Fibroblast of lung (primary cell): ENCODE measurements around the gene TRAFD1. TPM values are rescaled to one million over a fixed set of nuclear protein-coding genes. Genes with fewer than 3 reads are reported as not detected.
"Not testable (repeated sequence)": the region's sequence is repeated elsewhere in the genome, so short reads cannot be mapped to it uniquely, and the experiment has no call there.

ENCODE experiments used
- DNase-seq, 2 donors: peaks; one replicate each; pipeline versions ENCODE4 v3.0.0 to v3.0.0-alpha.2; 2010; ENCODE audit warnings: low read depth in 2 of 2
- H2AFZ ChIP-seq: 2 replicates; pipeline ENCODE4 v1.5.1; 2012; ENCODE audit warnings: low read length, control low read depth, inconsistent platforms
- H3K27ac ChIP-seq: 2 replicates; pipeline ENCODE4 v1.5.1; 2011; ENCODE audit warnings: low read length, control low read depth; ENCODE audit not compliant: insufficient read depth
- H3K27me3 ChIP-seq: 2 replicates; pipeline ENCODE4 v1.5.1; 2011; ENCODE audit warnings: mild to moderate bottlenecking, low read length; ENCODE audit not compliant: control insufficient read depth, insufficient read depth
- H3K36me3 ChIP-seq: 2 replicates; pipeline ENCODE4 v1.5.1; 2011; ENCODE audit warnings: low read length; ENCODE audit not compliant: control insufficient read depth, insufficient read depth
- H3K4me1 ChIP-seq: 2 replicates; pipeline ENCODE4 v1.5.1; 2011; ENCODE audit warnings: low read length; ENCODE audit not compliant: control insufficient read depth, insufficient read depth; ENCODE audit errors: extremely low read depth
- H3K4me2 ChIP-seq: 2 replicates; pipeline ENCODE4 v1.5.1; 2011; ENCODE audit warnings: low read length, control low read depth; ENCODE audit not compliant: insufficient read depth; ENCODE audit errors: extremely low read depth
- H3K4me3 ChIP-seq, 4 experiments: fragments of 200-600 bp in 1 of 4; sonication (generic) in 1 of 4; replicated peaks in 1 of 4; 2 replicates each; pipeline ENCODE4 v1.5.1; 2011 to 2016; ENCODE audit warnings: low read length in 4 of 4, low read depth in 3 of 4, mild to moderate bottlenecking in 3 of 4, control low read depth in 2 of 4, inconsistent platforms in 1 of 4, mixed read lengths in 1 of 4; ENCODE audit not compliant: insufficient read depth in 1 of 4; ENCODE audit errors: control extremely low read depth in 1 of 4
- H3K79me2 ChIP-seq: 2 replicates; pipeline ENCODE4 v1.5.1; 2012; ENCODE audit warnings: mild to moderate bottlenecking, low read length, inconsistent platforms; ENCODE audit not compliant: control insufficient read depth, insufficient read depth
- H3K9ac ChIP-seq: 2 replicates; pipeline ENCODE4 v1.5.1; 2011; ENCODE audit warnings: mild to moderate bottlenecking, low read length, control low read depth; ENCODE audit not compliant: insufficient read depth
- H3K9me3 ChIP-seq: 2 replicates; pipeline ENCODE4 v1.5.1; 2012; ENCODE audit warnings: low read depth, low read length; ENCODE audit not compliant: control insufficient read depth, insufficient read depth
- H4K20me1 ChIP-seq: 2 replicates; pipeline ENCODE4 v1.5.1; 2011; ENCODE audit warnings: low read length; ENCODE audit not compliant: control insufficient read depth, insufficient read depth; ENCODE audit errors: extremely low read depth
- EZH2 ChIP-seq: IDR thresholded peaks from 2 replicates; pipeline ENCODE4 v1.5.1; 2012; ENCODE audit warnings: low read length, control low read depth, mild to moderate bottlenecking; ENCODE audit errors: missing control alignments
- polyA plus RNA-seq, 2 donors: library from polyadenylated mRNA; depleted of rRNA in 1 of 2; stranded (reverse) in 1 of 2; unstranded in 1 of 2; fragments of >200 nt; gene quantifications; 2 replicates each; pipeline ENCODE4 v1.2.1, GENCODE V29; 2011 to 2012; ENCODE audit warnings: missing spikeins in 1 of 2
- total RNA-seq: library from RNA; depleted of rRNA; stranded (reverse); fragments of >200 nt; gene quantifications from 2 replicates; pipeline ENCODE4 v1.2.1, GENCODE V29; 2014
- TF ChIP-seq, protein P1 (sequence below), 2 donors: IDR thresholded peaks in 1 of 2; conservative IDR thresholded peaks in 1 of 2; 1 replicate in 1 of 2; 2 replicates in 1 of 2; pipeline ENCODE4 v1.5.1; 2011 to 2012; ENCODE audit warnings: low read length in 2 of 2, control low read depth in 1 of 2, inconsistent platforms in 1 of 2, low read depth in 1 of 2, mild to moderate bottlenecking in 1 of 2

Gene TRAFD1
- total and polyA plus RNA-seq, 2 donors (not counting 1 experiment from before 2014, with no cell fraction given): 42.5 to 83.4 TPM

GRCh38 chr12:112108202-112109079 lies 16.9 kb upstream of the TRAFD1 start, which contains the start of gene NAA25:
Gene NAA25, minus strand, starts transcription at chr12:112108783. Its CDS starts 10 bp downstream, at chr12:112108773.
- Histone ChIP-seq H3K36me3 (no peaks in the 10 kb centered on the region), H3K27ac (peak within 1 kb of the TSS; percentile 97), H3K4me3 (peak within 1 kb of the TSS; percentile 90 to 98 (median 96)), H3K27me3 (no peaks in the 10 kb centered on the region), H3K9me3 (no peaks in the 10 kb centered on the region), H3K4me1 (peaks cover 10% of the 10 kb centered on the region), H3K9ac (peak within 1 kb of the TSS; percentile 85), H2AFZ (peak within 1 kb of the TSS; percentile 95), H4K20me1 (peaks cover 4% of the 10 kb centered on the region), H3K4me2 (peak within 1 kb of the TSS; percentile 100), H3K79me2 (peaks cover 53% of the 10 kb centered on the region)
- TF ChIP-seq EZH2: no peak
- TF ChIP-seq, protein P1, sequence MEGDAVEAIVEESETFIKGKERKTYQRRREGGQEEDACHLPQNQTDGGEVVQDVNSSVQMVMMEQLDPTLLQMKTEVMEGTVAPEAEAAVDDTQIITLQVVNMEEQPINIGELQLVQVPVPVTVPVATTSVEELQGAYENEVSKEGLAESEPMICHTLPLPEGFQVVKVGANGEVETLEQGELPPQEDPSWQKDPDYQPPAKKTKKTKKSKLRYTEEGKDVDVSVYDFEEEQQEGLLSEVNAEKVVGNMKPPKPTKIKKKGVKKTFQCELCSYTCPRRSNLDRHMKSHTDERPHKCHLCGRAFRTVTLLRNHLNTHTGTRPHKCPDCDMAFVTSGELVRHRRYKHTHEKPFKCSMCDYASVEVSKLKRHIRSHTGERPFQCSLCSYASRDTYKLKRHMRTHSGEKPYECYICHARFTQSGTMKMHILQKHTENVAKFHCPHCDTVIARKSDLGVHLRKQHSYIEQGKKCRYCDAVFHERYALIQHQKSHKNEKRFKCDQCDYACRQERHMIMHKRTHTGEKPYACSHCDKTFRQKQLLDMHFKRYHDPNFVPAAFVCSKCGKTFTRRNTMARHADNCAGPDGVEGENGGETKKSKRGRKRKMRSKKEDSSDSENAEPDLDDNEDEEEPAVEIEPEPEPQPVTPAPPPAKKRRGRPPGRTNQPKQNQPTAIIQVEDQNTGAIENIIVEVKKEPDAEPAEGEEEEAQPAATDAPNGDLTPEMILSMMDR (conservative IDR thresholded peaks at IDR 0.05 in 1 of 2, IDR thresholded peaks at IDR 0.05 in 1 of 2; ENCODE audit: low read depth in 1 of 2, low read length in 2 of 2): no peak
- peak; percentile 74 to 88 for DNase-seq

GRCh38 chr12:112110787-112111662 lies 14.3 kb upstream of the TRAFD1 start:
- H2AFZ ChIP-seq, H3K27me3 ChIP-seq, H3K9me3 ChIP-seq, H4K20me1 ChIP-seq, H3K4me2 ChIP-seq, H3K4me3 ChIP-seq, H3K4me1 ChIP-seq, H3K9ac ChIP-seq, H3K27ac ChIP-seq, H3K36me3 ChIP-seq, DNase-seq: not testable (repeated sequence)
- H3K79me2 ChIP-seq: peaks cover 29% of the 10 kb centered on the region

GRCh38 chr12:112111931-112112330 lies 13.4 kb upstream of the TRAFD1 start:
- Histone ChIP-seq H3K9me3 (no peaks in the 10 kb centered on the region), H3K4me2 (no peak overlapping the region), H3K36me3 (no peaks in the 10 kb centered on the region), H3K27me3 (no peaks in the 10 kb centered on the region), H3K4me3 (no peak overlapping the region), H3K27ac (no peak overlapping the region), H3K9ac (no peak overlapping the region), H2AFZ (no peak overlapping the region), H3K79me2 (peaks cover 20% of the 10 kb centered on the region), H4K20me1 (no peaks in the 10 kb centered on the region), H3K4me1 (peaks cover 6% of the 10 kb centered on the region)
- TF ChIP-seq, protein P1 (conservative IDR thresholded peaks at IDR 0.05 in 1 of 2, IDR thresholded peaks at IDR 0.05 in 1 of 2; ENCODE audit: low read depth in 1 of 2, low read length in 2 of 2): no peak
- TF ChIP-seq EZH2: no peak
- DNase-seq: no peak
